PC-3 (cell line): Measurements from ENCODE around the gene IGF2BP2. TPM values are rescaled to one million over a fixed set of nuclear protein-coding genes. Genes with fewer than 3 reads are reported as not detected.
"Not testable (repeated sequence)": the region's sequence is repeated elsewhere in the genome, so short reads cannot be mapped to it uniquely, and the experiment has no call there.

Experiments
- ATAC-seq: fragments of 200-7000 bp; cut with Tn5 transposase; 2 replicates; pipeline ENCODE4 v1.9.1; 2020; ENCODE audit warnings: mild to moderate bottlenecking, moderate library complexity
- BruUV-seq: library from RNA; stranded (reverse); fragments of 400-500 nt; replicated peaks from 2 replicates; lab custom pipeline; 2021; lab: Mats Ljungman, UMichigan
- CTCF ChIA-PET: fragments of 300-600 bp; sonication (Branson Sonifier 250); formaldehyde crosslinking; loops from one replicate; lab custom pipeline; 2022; ENCODE audit warnings: antibody characterized with exemption; lab: Charles Lee
- POLR2A ChIA-PET: fragments of 300-600 bp; sonication (Branson Sonifier 250); formaldehyde crosslinking; loops from one replicate; lab custom pipeline; 2022; ENCODE audit warnings: antibody characterized with exemption; ENCODE audit not compliant: unreplicated experiment; lab: Charles Lee
- DNase-seq: peaks from one replicate; pipeline ENCODE4 v3.0.0-alpha.2; 2015
- H2AFZ ChIP-seq: fragments of 300-600 bp; sonication (generic); 2 replicates; pipeline ENCODE4 v1.6.0; 2016; ENCODE audit warnings: antibody characterized with exemption, low read length
- H3F3A ChIP-seq: fragments of 300-600 bp; sonication (generic); one replicate; pipeline ENCODE4 v1.6.0; 2017; ENCODE audit warnings: antibody characterized with exemption, low read length, control low read depth, mild to moderate bottlenecking; ENCODE audit not compliant: unreplicated experiment
- H3K27ac ChIP-seq: fragments of 300-600 bp; sonication (generic); 2 replicates; pipeline ENCODE4 v1.5.1; 2016; ENCODE audit warnings: mild to moderate bottlenecking, low read length
- H3K27me3 ChIP-seq: fragments of 300-600 bp; sonication (generic); 2 replicates; pipeline ENCODE4 v1.6.1; 2016; ENCODE audit warnings: low read length, mixed read lengths
- H3K36me3 ChIP-seq: fragments of 300-600 bp; sonication (generic); 2 replicates; pipeline ENCODE4 v1.6.1; 2016; ENCODE audit warnings: low read depth, mixed run types, low read length, mixed read lengths
- H3K4me1 ChIP-seq: fragments of 300-600 bp; sonication (generic); 2 replicates; pipeline ENCODE4 v1.5.1; 2016; ENCODE audit warnings: low read length; ENCODE audit not compliant: insufficient read depth
- H3K4me2 ChIP-seq: fragments of 300-600 bp; sonication (generic); 2 replicates; pipeline ENCODE4 v1.6.0; 2016; ENCODE audit warnings: low read length
- H3K4me3 ChIP-seq: fragments of 300-600 bp; sonication (generic); 2 replicates; pipeline ENCODE4 v1.5.1; 2016; ENCODE audit warnings: mild to moderate bottlenecking, low read length, mixed read lengths
- H3K79me2 ChIP-seq: fragments of 300-600 bp; sonication (generic); 2 replicates; pipeline ENCODE4 v1.6.1; 2017; ENCODE audit warnings: low read length, mixed read lengths
- H3K9ac ChIP-seq: fragments of 300-600 bp; sonication (generic); 2 replicates; pipeline ENCODE4 v1.6.0; 2016; ENCODE audit warnings: mild to moderate bottlenecking, low read length
- H3K9me2 ChIP-seq: fragments of 300-600 bp; sonication (generic); replicated peaks from 2 replicates; pipeline ENCODE4 v1.6.1; 2016; ENCODE audit warnings: mixed run types, low read length, mixed read lengths
- H3K9me3 ChIP-seq: fragments of 300-600 bp; sonication (generic); 2 replicates; pipeline ENCODE4 v1.6.1; 2016; ENCODE audit warnings: low read length, mixed read lengths
- H4K20me1 ChIP-seq: fragments of 300-600 bp; sonication (generic); 2 replicates; pipeline ENCODE4 v1.6.1; 2016; ENCODE audit warnings: low read length, mixed read lengths
- EZH2 ChIP-seq: fragments of 300-600 bp; sonication (generic); IDR thresholded peaks from one replicate; pipeline ENCODE4 v1.6.1; 2017; ENCODE audit warnings: antibody characterized with exemption, mild to moderate bottlenecking, low read length; ENCODE audit not compliant: unreplicated experiment
- EZH2phosphoT487 ChIP-seq: fragments of 300-600 bp; sonication (generic); IDR thresholded peaks from 2 replicates; pipeline ENCODE4 v1.6.1; 2018; ENCODE audit warnings: mild to moderate bottlenecking, antibody characterized with exemption, low read length, borderline replicate concordance
- intact Hi-C: fragments of 100-400 bp; cut with micrococcal nuclease; formaldehyde crosslinking; loops from 2 replicates; pipeline ENCODE4 v1.9.0; 2023
- total RNA-seq: library from RNA; depleted of rRNA; stranded (reverse); fragments of >200 nt; gene quantifications from 2 replicates; pipeline ENCODE4 v1.2.3, GENCODE V29; 2014
- TF ChIP-seq, protein P1 (sequence below): fragments of 300-600 bp; sonication (generic); conservative IDR thresholded peaks from 2 replicates; pipeline ENCODE4 v1.5.1; 2017; ENCODE audit warnings: antibody characterized with exemption, low read depth, mild to moderate bottlenecking, low read length

Gene IGF2BP2
- total RNA-seq, 1 experiment from 2014 or later, result 81.2 TPM

DNA sequence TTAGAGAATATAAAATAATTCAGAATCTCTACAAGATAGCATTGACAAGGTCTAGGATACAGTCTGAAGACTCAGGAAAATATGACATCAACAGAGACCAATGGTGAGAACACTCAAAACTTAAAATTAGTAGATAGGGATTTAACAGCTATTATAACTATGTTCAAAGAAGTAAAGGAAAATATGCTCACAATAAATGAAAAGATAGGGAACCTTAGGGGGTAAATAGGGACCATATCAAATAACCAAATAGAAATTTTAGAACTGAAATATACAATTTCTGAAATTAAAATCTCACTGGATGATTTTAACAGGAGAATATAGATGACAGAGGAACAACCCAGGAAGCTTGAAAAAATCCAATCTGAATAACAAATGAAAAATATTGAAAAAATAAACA is 31.8 kb upstream of the IGF2BP2 start:
- POLR2A ChIA-PET, result no interaction called here
- Histone ChIP-seq H3K27ac (no peak overlapping the region), H3K4me2 (no peak overlapping the region), H3K9me3 (peaks cover 7% of the 10 kb centered on the region; the same call in 1 of the 2 replicates), H3K27me3 (no peaks in the 10 kb centered on the region), H3K9ac (no peak overlapping the region), H3K79me2 (no peaks in the 10 kb centered on the region), H3K9me2 (no peaks in the 10 kb centered on the region), H2AFZ (no peak overlapping the region), H3K4me3 (no peak overlapping the region), H3K4me1 (no peaks in the 10 kb centered on the region), H3F3A (no peaks in the 10 kb centered on the region), H4K20me1 (no peaks in the 10 kb centered on the region), H3K36me3 (no peaks in the 10 kb centered on the region)
- no peak for ATAC-seq
- no TSS peak for BruUV-seq
- TF ChIP-seq EZH2 (no peak), EZH2phosphoT487 (no peak)
- TF ChIP-seq, protein P1, sequence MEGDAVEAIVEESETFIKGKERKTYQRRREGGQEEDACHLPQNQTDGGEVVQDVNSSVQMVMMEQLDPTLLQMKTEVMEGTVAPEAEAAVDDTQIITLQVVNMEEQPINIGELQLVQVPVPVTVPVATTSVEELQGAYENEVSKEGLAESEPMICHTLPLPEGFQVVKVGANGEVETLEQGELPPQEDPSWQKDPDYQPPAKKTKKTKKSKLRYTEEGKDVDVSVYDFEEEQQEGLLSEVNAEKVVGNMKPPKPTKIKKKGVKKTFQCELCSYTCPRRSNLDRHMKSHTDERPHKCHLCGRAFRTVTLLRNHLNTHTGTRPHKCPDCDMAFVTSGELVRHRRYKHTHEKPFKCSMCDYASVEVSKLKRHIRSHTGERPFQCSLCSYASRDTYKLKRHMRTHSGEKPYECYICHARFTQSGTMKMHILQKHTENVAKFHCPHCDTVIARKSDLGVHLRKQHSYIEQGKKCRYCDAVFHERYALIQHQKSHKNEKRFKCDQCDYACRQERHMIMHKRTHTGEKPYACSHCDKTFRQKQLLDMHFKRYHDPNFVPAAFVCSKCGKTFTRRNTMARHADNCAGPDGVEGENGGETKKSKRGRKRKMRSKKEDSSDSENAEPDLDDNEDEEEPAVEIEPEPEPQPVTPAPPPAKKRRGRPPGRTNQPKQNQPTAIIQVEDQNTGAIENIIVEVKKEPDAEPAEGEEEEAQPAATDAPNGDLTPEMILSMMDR, result no peak
- CTCF ChIA-PET, result no interaction called here
- intact Hi-C loops, result no loop called here
- no peak for DNase-seq

GRCh38 chr3:185853771-185854170 is 28.9 kb upstream of the IGF2BP2 start:
- H3K79me2 ChIP-seq, H4K20me1 ChIP-seq, H3K27me3 ChIP-seq, H3F3A ChIP-seq, H3K4me2 ChIP-seq, H3K9me3 ChIP-seq, POLR2A ChIA-PET, H3K36me3 ChIP-seq, DNase-seq, BruUV-seq, H3K9me2 ChIP-seq, H2AFZ ChIP-seq, H3K27ac ChIP-seq, H3K4me1 ChIP-seq, H3K9ac ChIP-seq, H3K4me3 ChIP-seq, CTCF ChIA-PET: not testable (repeated sequence)
- ATAC-seq, result peak; percentile 67
- intact Hi-C loops, result loop anchor here (5.0 kb wide), 1 partner anchor 34 kb away; no protein-coding TSS in a partner anchor

- TF ChIP-seq, protein P1, result no peak
- TF ChIP-seq EZH2phosphoT487 (no peak), EZH2 (no peak)
- no TSS peak for BruUV-seq
- Histone ChIP-seq H3K4me2 (no peak overlapping the region), H3K9ac (no peak overlapping the region), H3K27me3 (no peaks in the 10 kb centered on the region), H3K27ac (no peak overlapping the region), H3K9me2 (no peaks in the 10 kb centered on the region), H3F3A (no peaks in the 10 kb centered on the region), H2AFZ (no peak overlapping the region), H3K4me1 (no peaks in the 10 kb centered on the region), H3K9me3 (peaks cover 7% of the 10 kb centered on the region; the same call in 1 of the 2 replicates), H3K36me3 (no peaks in the 10 kb centered on the region), H4K20me1 (no peaks in the 10 kb centered on the region), H3K4me3 (no peak overlapping the region), H3K79me2 (no peaks in the 10 kb centered on the region)
- ChIA-PET CTCF (no interaction called here), POLR2A (no interaction called here)
- ATAC-seq (no peak), DNase-seq (no peak)
- intact Hi-C loops, result loop anchor here (5.0 kb wide), 1 partner anchor 35 kb away; no protein-coding TSS in a partner anchor
Measured at GRCh38 chr3:185852635-185853034, 27.8 kb upstream of the IGF2BP2 start.
